ENCODE results near the gene RGS9. TPM values are rescaled to one million over a fixed set of nuclear protein-coding genes. Genes with fewer than 3 reads are reported as not detected.

The RGS9 gene
- total and polyA plus RNA-seq, 10 donors: 5.5 to 9.6 (median 7.4) TPM

DNA sequence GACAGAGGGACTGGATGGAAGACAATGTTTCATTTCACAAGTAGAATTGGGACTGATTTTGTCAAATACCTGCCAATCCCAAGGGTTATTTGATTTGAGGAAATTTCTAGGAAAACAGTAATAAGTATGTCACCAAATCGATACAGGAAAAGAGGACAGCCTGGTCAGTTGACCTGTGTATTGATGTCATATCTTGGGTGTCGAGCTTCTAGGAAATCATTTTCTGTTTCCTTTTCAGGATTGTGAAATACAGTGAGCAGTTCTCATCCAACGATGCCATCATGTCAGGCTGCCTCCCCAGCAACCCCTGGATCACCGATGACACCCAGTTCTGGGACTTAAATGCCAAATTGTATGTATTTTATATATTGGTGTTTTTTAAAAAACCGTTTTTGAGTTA lies 56.1 kb downstream of the RGS9 start:
- H3K27ac ChIP-seq: no peak overlapping the region
- intact Hi-C loops (cut with DNase I; ENCODE audit: low total_unique reads): no loop called here
- no peak overlapping the region for H3K4me3 ChIP-seq
- TF ChIP-seq POLR2A (IDR thresholded peaks at IDR 0.05) (no peak), POLR2AphosphoS5 (IDR thresholded peaks at IDR 0.05) (no peak)
- TF ChIP-seq, protein P1, sequence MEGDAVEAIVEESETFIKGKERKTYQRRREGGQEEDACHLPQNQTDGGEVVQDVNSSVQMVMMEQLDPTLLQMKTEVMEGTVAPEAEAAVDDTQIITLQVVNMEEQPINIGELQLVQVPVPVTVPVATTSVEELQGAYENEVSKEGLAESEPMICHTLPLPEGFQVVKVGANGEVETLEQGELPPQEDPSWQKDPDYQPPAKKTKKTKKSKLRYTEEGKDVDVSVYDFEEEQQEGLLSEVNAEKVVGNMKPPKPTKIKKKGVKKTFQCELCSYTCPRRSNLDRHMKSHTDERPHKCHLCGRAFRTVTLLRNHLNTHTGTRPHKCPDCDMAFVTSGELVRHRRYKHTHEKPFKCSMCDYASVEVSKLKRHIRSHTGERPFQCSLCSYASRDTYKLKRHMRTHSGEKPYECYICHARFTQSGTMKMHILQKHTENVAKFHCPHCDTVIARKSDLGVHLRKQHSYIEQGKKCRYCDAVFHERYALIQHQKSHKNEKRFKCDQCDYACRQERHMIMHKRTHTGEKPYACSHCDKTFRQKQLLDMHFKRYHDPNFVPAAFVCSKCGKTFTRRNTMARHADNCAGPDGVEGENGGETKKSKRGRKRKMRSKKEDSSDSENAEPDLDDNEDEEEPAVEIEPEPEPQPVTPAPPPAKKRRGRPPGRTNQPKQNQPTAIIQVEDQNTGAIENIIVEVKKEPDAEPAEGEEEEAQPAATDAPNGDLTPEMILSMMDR (IDR thresholded peaks at IDR 0.05 in 8 of 11, conservative IDR thresholded peaks at IDR 0.05 in 3 of 11): no peak
- 57 to 75% (median 58%) methylated on average over 5 of the region's 5 CpGs for WGBS, 5 donors
- no peaks in the 10 kb centered on the region for H3K27me3 ChIP-seq (replicated peaks in 1 of 7)
- H3K36me3 ChIP-seq: no peaks in the 10 kb centered on the region
- H3K9me3 ChIP-seq: no peaks in the 10 kb centered on the region
- DNase-seq: no peak
- no peaks in the 10 kb centered on the region for H3K4me1 ChIP-seq

DNA sequence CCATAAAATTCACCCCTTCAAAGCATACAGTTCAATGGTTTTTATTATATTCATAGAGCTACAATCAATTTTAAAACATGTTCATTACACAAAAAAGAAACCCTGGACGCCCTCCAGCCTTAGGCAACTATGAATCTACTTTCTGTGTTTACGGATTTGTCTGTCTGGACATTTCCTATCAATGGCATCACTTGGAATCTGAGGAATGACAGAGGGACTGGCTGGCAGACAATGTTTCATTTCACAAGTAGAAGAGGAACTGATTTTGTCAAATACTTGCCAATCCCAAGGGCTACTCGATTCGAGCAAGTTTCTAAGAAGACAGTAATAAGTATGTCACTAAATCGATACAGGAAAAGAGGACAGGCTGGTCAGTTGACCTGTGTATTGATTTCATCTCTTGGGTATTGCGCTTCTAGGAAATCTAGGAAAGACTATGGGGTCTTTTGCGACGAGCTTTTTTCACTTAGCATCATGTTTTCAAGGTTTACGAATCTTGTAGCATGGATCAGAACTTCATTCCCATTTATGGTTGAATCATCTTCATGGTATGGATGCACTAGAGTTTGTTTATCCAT lies 56.6 kb downstream of the RGS9 start:
- Histone ChIP-seq H3K36me3 (no peaks in the 10 kb centered on the region), H3K4me1 (peaks cover 0 to 4% (median 0%) of the 10 kb centered on the region in 6 donors), H3K27ac (no peak overlapping the region), H3K27me3 (replicated peaks in 1 of 7) (no peaks in the 10 kb centered on the region), H3K4me3 (no peak overlapping the region), H3K9me3 (no peaks in the 10 kb centered on the region)
- no peak for DNase-seq
- intact Hi-C loops (cut with DNase I; ENCODE audit: low total_unique reads): no loop called here
- TF ChIP-seq, protein P1 (IDR thresholded peaks at IDR 0.05 in 8 of 11, conservative IDR thresholded peaks at IDR 0.05 in 3 of 11): no peak
- TF ChIP-seq POLR2A (IDR thresholded peaks at IDR 0.05) (no peak), POLR2AphosphoS5 (IDR thresholded peaks at IDR 0.05) (no peak)
- 82 to 92% (median 85%) methylated on average over 9 of the region's 9 CpGs for WGBS, 5 donors

DNA sequence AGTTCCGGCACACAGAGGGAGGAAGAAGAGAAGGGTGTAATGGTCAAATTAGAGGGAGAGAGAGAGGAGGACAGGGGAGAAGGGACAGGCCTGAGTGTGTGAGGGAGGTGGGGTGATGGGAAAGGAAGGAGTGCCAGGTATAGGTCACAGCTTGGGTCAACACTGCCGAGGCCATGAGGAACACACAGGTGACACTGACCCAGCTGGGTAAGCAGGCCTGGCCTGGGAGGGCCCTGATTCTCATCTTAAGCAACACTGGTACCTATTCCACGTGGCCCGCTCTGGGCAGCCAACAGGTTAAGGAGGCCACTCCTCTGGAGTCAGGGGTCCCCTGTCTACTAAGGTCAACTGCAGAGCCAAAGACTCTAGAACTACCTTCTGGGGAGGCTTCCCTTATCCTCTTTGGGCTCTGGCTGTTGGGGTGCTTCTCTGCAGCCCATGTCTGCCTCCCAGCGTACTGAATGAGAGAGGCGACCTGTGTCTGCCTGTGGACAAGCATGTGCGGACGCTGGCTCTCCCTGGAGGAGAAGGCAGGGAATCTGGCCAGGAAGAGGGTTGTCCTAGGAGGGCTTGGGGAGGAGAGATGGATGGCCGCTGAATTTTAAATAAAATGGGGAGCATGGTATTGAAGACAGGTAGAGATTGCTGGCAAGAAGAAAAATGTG lies 57.6 kb downstream of the RGS9 start:
- Histone ChIP-seq H3K4me3 (no peak overlapping the region), H3K36me3 (no peaks in the 10 kb centered on the region), H3K4me1 (peaks cover 0 to 6% (median 0%) of the 10 kb centered on the region in 6 donors), H3K9me3 (no peaks in the 10 kb centered on the region), H3K27me3 (replicated peaks in 1 of 7) (no peaks in the 10 kb centered on the region), H3K27ac (no peak overlapping the region)
- intact Hi-C loops (cut with DNase I; ENCODE audit: low total_unique reads): no loop called here
- 90 to 94% (median 92%) methylated on average over 9 of the region's 9 CpGs for WGBS, 5 donors
- no peak for TF ChIP-seq POLR2A (IDR thresholded peaks at IDR 0.05)
- DNase-seq: no peak

GRCh38 chr17:65195716-65196115 lies 58.5 kb downstream of the RGS9 start:
- Histone ChIP-seq H3K36me3 (no peaks in the 10 kb centered on the region), H3K4me1 (peaks cover 0 to 6% (median 0%) of the 10 kb centered on the region in 6 donors), H3K4me3 (no peak overlapping the region), H3K27me3 (replicated peaks in 1 of 7) (no peaks in the 10 kb centered on the region), H3K27ac (no peak overlapping the region), H3K9me3 (no peaks in the 10 kb centered on the region)
- 79 to 92% (median 82%) methylated on average over 7 of the region's 7 CpGs for WGBS, 5 donors
- intact Hi-C loops (cut with DNase I; ENCODE audit: low total_unique reads): no loop called here
- DNase-seq: no peak
- TF ChIP-seq POLR2A (IDR thresholded peaks at IDR 0.05) (no peak), POLR2AphosphoS5 (IDR thresholded peaks at IDR 0.05) (no peak)
- TF ChIP-seq, protein P1 (IDR thresholded peaks at IDR 0.05 in 8 of 11, conservative IDR thresholded peaks at IDR 0.05 in 3 of 11): no peak

Measured in spleen (tissue), 11 donors.